Measurements from ENCODE around the gene ATP5F1B.
A peak's percentile ranks its signal among the peaks of the same experiment; 100 is the strongest.

Gene ATP5F1B

DNA sequence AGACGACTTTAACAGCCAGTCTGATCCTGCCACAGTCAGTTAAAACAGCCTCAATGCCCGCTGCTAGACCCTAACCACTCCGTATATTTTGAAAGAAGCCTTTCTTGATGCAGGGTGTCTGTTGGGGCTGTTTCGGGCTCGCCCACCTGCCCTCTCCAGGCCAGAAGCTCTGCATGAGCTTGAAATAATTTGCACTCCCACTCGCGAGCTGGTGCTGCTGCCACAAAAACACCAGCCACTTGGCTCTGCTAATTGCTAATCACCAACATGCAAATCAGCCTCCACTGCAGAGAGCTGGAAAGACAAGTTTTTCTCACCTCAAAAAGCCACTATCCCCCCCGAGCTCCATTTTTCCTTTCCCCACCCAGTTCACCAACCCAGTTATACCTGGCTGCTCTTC is 31.2 kb downstream of the ATP5F1B start:
- Mint-ChIP-seq H3K9me3 (no peaks in the 10 kb centered on the region), H3K4me3 (no peak overlapping the region), H3K27me3 (no peaks in the 10 kb centered on the region), H3K36me3 (ENCODE audit: low read depth) (peaks cover 86% of the 10 kb centered on the region), H3K27ac (peak overlapping the region; percentile 56), H3K4me1 (ENCODE audit: low read depth) (peaks cover 14% of the 10 kb centered on the region)

DNA sequence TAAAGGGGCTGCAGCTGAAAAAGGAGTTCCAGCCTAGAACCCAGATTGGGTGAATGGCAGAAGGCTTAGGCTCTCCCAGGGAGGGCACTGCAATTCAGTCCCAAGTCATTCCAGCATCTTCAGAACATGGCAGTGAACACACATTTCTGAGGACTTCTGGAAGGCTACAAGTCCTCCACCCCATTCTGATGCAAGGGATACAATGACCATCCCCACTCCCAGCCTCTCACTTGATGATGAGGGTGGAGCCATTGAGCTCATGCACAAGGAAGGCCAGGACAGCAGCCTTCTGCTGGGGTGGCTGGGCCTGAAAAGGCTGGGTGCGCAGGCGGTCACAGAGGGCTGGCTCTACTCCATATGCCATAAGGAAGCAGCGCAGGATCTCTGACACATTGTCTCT is 41.4 kb downstream of the ATP5F1B start:
- Mint-ChIP-seq H3K27ac (no peak overlapping the region), H3K27me3 (no peaks in the 10 kb centered on the region), H3K36me3 (ENCODE audit: low read depth) (peaks cover 65% of the 10 kb centered on the region), H3K9me3 (no peaks in the 10 kb centered on the region), H3K4me1 (ENCODE audit: low read depth) (no peaks in the 10 kb centered on the region), H3K4me3 (no peak overlapping the region)

GRCh38 chr12:56602239-56602638 is 43.5 kb downstream of the ATP5F1B start:
- Mint-ChIP-seq H3K27me3 (no peaks in the 10 kb centered on the region), H3K9me3 (no peaks in the 10 kb centered on the region), H3K4me1 (ENCODE audit: low read depth) (no peaks in the 10 kb centered on the region), H3K36me3 (ENCODE audit: low read depth) (peaks cover 68% of the 10 kb centered on the region), H3K4me3 (no peak overlapping the region), H3K27ac (no peak overlapping the region)

GRCh38 chr12:56601503-56601902 is 44.3 kb downstream of the ATP5F1B start:
- no peak overlapping the region for H3K4me3 Mint-ChIP-seq
- no peaks in the 10 kb centered on the region for H3K9me3 Mint-ChIP-seq
- peaks cover 67% of the 10 kb centered on the region for H3K36me3 Mint-ChIP-seq (ENCODE audit: low read depth)
- no peaks in the 10 kb centered on the region for H3K4me1 Mint-ChIP-seq (ENCODE audit: low read depth)
- H3K27me3 Mint-ChIP-seq: no peaks in the 10 kb centered on the region
- no peak overlapping the region for H3K27ac Mint-ChIP-seq

GRCh38 chr12:56600753-56601152 is 45.0 kb downstream of the ATP5F1B start:
- Mint-ChIP-seq H3K36me3 (ENCODE audit: low read depth) (peaks cover 59% of the 10 kb centered on the region), H3K27me3 (no peaks in the 10 kb centered on the region), H3K4me3 (no peak overlapping the region), H3K27ac (no peak overlapping the region), H3K4me1 (ENCODE audit: low read depth) (no peaks in the 10 kb centered on the region), H3K9me3 (no peaks in the 10 kb centered on the region)

DNA sequence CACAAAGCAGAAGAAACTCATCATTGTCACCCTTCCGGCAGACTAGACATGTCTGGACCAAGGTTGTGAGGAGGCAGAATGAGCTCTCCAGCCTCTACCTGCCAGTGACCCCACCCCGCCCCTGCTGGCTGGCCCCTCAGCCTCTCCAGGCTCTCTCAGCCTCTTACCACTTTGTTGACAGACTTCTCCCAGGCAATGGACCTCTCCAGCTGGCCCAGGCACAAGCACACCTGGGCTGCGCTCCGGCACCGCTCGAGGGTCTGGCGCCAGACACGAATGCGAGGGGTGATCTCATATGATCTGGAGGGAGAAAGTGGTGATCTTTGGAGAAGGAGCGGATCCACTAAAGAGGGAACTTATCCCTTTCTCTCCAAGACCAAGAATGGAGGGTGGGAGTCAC is 46.0 kb downstream of the ATP5F1B start:
- peaks cover 52% of the 10 kb centered on the region for H3K36me3 Mint-ChIP-seq (ENCODE audit: low read depth)
- no peak overlapping the region for H3K27ac Mint-ChIP-seq
- H3K4me3 Mint-ChIP-seq: no peak overlapping the region
- H3K4me1 Mint-ChIP-seq (ENCODE audit: low read depth): no peaks in the 10 kb centered on the region
- no peaks in the 10 kb centered on the region for H3K9me3 Mint-ChIP-seq
- no peaks in the 10 kb centered on the region for H3K27me3 Mint-ChIP-seq

- Mint-ChIP-seq H3K36me3 (ENCODE audit: low read depth) (peaks cover 47% of the 10 kb centered on the region), H3K4me3 (no peak overlapping the region), H3K9me3 (no peaks in the 10 kb centered on the region), H3K27me3 (no peaks in the 10 kb centered on the region), H3K27ac (no peak overlapping the region), H3K4me1 (ENCODE audit: low read depth) (no peaks in the 10 kb centered on the region)
Observed at GRCh38 chr12:56599041-56599440, 46.7 kb downstream of the ATP5F1B start.

- H3K27ac Mint-ChIP-seq: no peak overlapping the region
- no peaks in the 10 kb centered on the region for H3K27me3 Mint-ChIP-seq
- H3K4me3 Mint-ChIP-seq: no peak overlapping the region
Observed at GRCh38 chr12:56596815-56597214, 49.0 kb downstream of the ATP5F1B start.

GRCh38 chr12:56593909-56594621 is 51.7 kb downstream of the ATP5F1B start:
- Mint-ChIP-seq H3K36me3 (ENCODE audit: low read depth) (peaks cover 15% of the 10 kb centered on the region), H3K9me3 (no peaks in the 10 kb centered on the region), H3K27ac (peak overlapping the region; percentile 68), H3K4me3 (no peak overlapping the region), H3K4me1 (ENCODE audit: low read depth) (no peaks in the 10 kb centered on the region), H3K27me3 (no peaks in the 10 kb centered on the region)

More at GRCh38 chr12:56596815-56597214, 49.0 kb downstream of the ATP5F1B start:
- Mint-ChIP-seq H3K36me3 (ENCODE audit: low read depth) (peaks cover 32% of the 10 kb centered on the region), H3K4me1 (ENCODE audit: low read depth) (no peaks in the 10 kb centered on the region), H3K9me3 (no peaks in the 10 kb centered on the region)

- Mint-ChIP-seq H3K27ac (no peak overlapping the region), H3K27me3 (no peaks in the 10 kb centered on the region), H3K4me3 (no peak overlapping the region), H3K9me3 (no peaks in the 10 kb centered on the region), H3K4me1 (ENCODE audit: low read depth) (no peaks in the 10 kb centered on the region), H3K36me3 (ENCODE audit: low read depth) (peaks cover under 1% of the 10 kb centered on the region)
Observed at GRCh38 chr12:56591961-56592360, 53.8 kb downstream of the ATP5F1B start.

DNA sequence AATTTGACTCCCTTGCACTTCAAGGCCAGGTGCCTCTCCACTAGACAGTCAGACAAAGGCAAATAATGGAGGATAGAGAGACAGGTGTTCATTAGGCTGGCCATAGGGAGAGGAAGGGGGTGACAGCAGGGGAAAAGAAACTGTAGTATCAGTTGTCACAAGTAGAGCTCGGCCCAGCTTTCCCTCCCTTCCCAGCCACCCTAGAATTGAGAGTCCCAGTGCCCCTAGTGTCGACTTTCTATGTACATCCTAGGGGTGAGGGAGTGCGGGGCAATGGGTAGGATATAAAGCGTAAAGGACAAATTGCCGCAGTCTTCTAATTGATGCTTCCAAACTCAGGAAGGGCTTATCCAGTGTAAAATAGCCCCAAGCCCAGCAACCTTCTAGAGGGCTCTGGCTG is 54.7 kb downstream of the ATP5F1B start:
- Mint-ChIP-seq H3K36me3 (ENCODE audit: low read depth) (no peaks in the 10 kb centered on the region), H3K27ac (no peak overlapping the region), H3K4me3 (no peak overlapping the region), H3K4me1 (ENCODE audit: low read depth) (peaks cover 4% of the 10 kb centered on the region), H3K9me3 (no peaks in the 10 kb centered on the region), H3K27me3 (no peaks in the 10 kb centered on the region)

DNA sequence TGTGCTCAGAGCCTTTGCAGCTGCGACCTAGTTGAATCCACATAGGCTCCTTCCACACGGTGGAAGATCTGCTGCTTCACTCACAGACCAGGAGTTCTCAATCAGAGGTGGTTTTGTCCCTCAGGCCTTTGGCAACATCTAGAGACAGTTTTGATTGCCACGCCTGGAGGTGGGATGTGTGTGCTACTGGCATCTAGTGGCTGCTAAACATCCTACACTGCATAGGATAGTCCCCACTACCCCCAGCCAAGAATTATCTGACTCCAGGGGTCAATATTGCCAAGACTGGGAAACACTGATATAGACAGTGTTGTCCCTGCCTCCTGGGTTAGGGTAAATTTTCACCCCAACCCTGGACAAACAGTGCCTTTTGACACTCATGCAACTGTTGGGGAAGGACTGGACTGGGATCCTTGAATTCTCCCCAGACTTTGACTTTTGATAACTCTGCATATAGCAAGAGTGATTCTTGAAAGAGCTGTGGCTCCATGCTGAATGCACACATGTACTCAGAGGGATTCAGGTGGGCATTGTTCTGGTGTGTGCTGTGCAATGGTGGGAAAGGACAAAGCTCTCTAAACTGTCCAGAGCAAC is 55.5 kb downstream of the ATP5F1B start:
- Mint-ChIP-seq H3K4me3 (no peak overlapping the region), H3K27me3 (no peaks in the 10 kb centered on the region), H3K9me3 (no peaks in the 10 kb centered on the region), H3K27ac (no peak overlapping the region), H3K36me3 (ENCODE audit: low read depth) (no peaks in the 10 kb centered on the region), H3K4me1 (ENCODE audit: low read depth) (peaks cover 4% of the 10 kb centered on the region)

GRCh38 chr12:56589783-56590182 is 56.0 kb downstream of the ATP5F1B start:
- H3K4me3 Mint-ChIP-seq: no peak overlapping the region

More at GRCh38 chr12:56589783-56590182, 56.0 kb downstream of the ATP5F1B start:
- Mint-ChIP-seq H3K36me3 (ENCODE audit: low read depth) (no peaks in the 10 kb centered on the region), H3K27ac (no peak overlapping the region), H3K9me3 (no peaks in the 10 kb centered on the region), H3K4me1 (ENCODE audit: low read depth) (peaks cover 4% of the 10 kb centered on the region), H3K27me3 (no peaks in the 10 kb centered on the region)
